ENCODE data around the gene FAM83E. TPM values are rescaled to one million over a fixed set of nuclear protein-coding genes. Genes with fewer than 3 reads are reported as not detected.

The FAM83E gene
- total and polyA plus RNA-seq, 2 of the 8 experiments (the other 6 are each of a cell fraction or from before 2014, with no cell fraction given) = 1.8 to 5.3 TPM

DNA sequence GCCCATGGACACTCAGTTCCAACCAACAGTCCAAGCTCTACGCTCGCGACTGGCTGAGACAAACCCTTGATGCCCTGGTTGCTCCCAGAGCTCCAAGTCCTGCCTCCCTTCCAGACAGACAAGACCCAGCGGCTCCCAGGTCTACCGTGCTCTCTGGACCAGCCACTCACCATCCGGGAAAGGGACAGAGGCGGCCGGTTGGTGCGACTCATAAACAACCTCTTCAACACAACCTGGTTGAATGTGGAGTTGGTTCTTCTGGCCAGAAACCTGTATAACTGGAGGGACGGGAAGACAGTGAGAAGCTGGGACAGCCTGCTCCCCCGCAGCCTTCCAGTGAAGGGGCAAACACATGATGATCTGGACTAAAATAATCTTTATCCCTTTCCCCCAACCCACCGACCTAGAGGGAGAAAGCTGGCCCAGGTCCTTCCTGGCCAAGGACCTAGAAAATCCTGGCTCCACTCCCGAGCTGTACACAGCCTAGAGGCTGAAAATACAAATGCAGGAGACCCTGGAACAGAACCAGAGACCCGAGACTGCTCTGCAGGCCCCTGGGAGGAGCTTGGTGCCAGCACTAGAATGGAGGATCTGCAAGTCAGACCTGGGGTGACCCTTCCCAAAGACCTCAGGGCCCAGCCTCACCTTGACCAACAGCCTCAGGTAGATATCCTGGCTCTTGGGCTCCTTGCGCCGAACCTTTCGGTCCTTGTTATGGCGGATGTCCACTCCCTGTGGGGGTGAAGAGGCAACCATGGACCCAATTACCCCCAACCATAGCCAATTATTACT is 2.5 kb upstream of the FAM83E start:
- Histone ChIP-seq H4K8ac (ENCODE audit: extremely low read depth, insufficient read depth, low read length) (no peak overlapping the region), H2BK12ac (ENCODE audit: low read depth, low read length) (no peak overlapping the region), H3K4me3 (ENCODE audit: extremely low read depth in 1 of 4, insufficient read depth in 2 of 4, low read depth in 3 of 4, low read length in 4 of 4) (peak overlapping the region; percentile 83 to 97 (median 94); a peak in 7 of 8 replicates), H3K27ac (ENCODE audit: low read depth, low read length) (0 out of 2 replicates have a peak overlapping the region, but pooled peaks have one; percentile 18), H3K56ac (replicated peaks; ENCODE audit: insufficient read length, low read depth, low read length) (no peak overlapping the region), H3K18ac (ENCODE audit: extremely low read depth, low read length) (no peak overlapping the region), H2BK20ac (ENCODE audit: low read length) (no peak overlapping the region), H3K79me2 (ENCODE audit: control insufficient read depth in 1 of 2, insufficient read depth in 2 of 2, low read length in 2 of 2) (peaks cover 20 to 31% of the 10 kb centered on the region in 2 experiments), H4K20me1 (replicated peaks in 1 of 2; ENCODE audit: control insufficient read depth in 1 of 2, insufficient read depth in 2 of 2, low read length in 2 of 2) (peaks cover 25 to 39% of the 10 kb centered on the region in 2 experiments), H3K9me3 (ENCODE audit: insufficient read depth in 2 of 2, low read depth in 1 of 2, low read length in 1 of 2) (no peaks in the 10 kb centered on the region), H3K4ac (replicated peaks; ENCODE audit: insufficient read length, low read depth, low read length) (no peak overlapping the region), H3K23me2 (ENCODE audit: low read depth, low read length) (peaks cover 4% of the 10 kb centered on the region; the same call in 1 of the 2 replicates), H4K91ac (replicated peaks; ENCODE audit: insufficient read length, low read length) (no peak overlapping the region), H3K14ac (ENCODE audit: insufficient read length) (no peak overlapping the region), H2AFZ (ENCODE audit: low read length) (no peak overlapping the region), H3K4me2 (ENCODE audit: insufficient read depth in 1 of 2, low read depth in 2 of 2, low read length in 2 of 2) (peak overlapping the region; percentile 64 to 84), H3K9ac (replicated peaks in 1 of 4; ENCODE audit: extremely low read depth in 1 of 4, low read depth in 3 of 4, low read length in 3 of 4) (peak overlapping the region in 3 of 4 experiments; percentile 94 to 98 (median 95); a peak in 5 of 7 replicates), H2BK15ac (ENCODE audit: low read length) (no peak overlapping the region), H2AK5ac (ENCODE audit: low read depth, low read length) (no peak overlapping the region), H2BK5ac (ENCODE audit: low read depth, low read length) (0 out of 2 replicates have a peak overlapping the region, but pooled peaks have one; percentile 3), H3K4me1 (replicated peaks in 1 of 4; ENCODE audit: control insufficient read depth in 3 of 4, insufficient read depth in 4 of 4, low read length in 3 of 4) (peaks cover 3 to 45% (median 36%) of the 10 kb centered on the region in 4 experiments), H3K79me1 (ENCODE audit: low read depth, low read length) (peaks cover 4% of the 10 kb centered on the region; the same call in 1 of the 2 replicates), H3K27me3 (replicated peaks in 1 of 4; ENCODE audit: control insufficient read depth in 3 of 4, extremely low read depth in 1 of 4, insufficient read depth in 3 of 4, low read length in 3 of 4) (no peaks in the 10 kb centered on the region), H3K36me3 (ENCODE audit: control insufficient read depth in 2 of 4, insufficient read depth in 4 of 4, low read length in 3 of 4) (peaks cover 17 to 32% (median 21%) of the 10 kb centered on the region in 4 experiments), H3K23ac (ENCODE audit: insufficient read length) (no peak overlapping the region), H2BK120ac (replicated peaks; ENCODE audit: low read depth, low read length) (no peak overlapping the region), H4K5ac (ENCODE audit: insufficient read length, low read depth, low read length) (no peak overlapping the region)
- FAIRE-seq = no peak
- no peak for DNase-seq (ENCODE audit: low read depth in 1 of 2, low spot score in 2 of 2)
- 94% methylated on average over 14 of the region's 18 CpGs; no CpG with 5 or more reads in 1 of the 2 experiments for WGBS, 2 experiments (ENCODE audit: extremely low coverage in 1 of 2, insufficient coverage in 1 of 2, insufficient read length in 1 of 2, insufficient replicate concordance in 2 of 2, low coverage in 1 of 2, low lambda C conversion rate in 2 of 2, missing lambda C conversion rate in 1 of 2)
- TF ChIP-seq TBP (IDR thresholded peaks at IDR 0.05; ENCODE audit: low read depth, low read length) = no peak
- TF ChIP-seq TAF1 (IDR thresholded peaks at IDR 0.05; ENCODE audit: low read depth, low read length) = 0 out of 2 replicates have a peak, but pooled peaks have one; percentile 10
- TF ChIP-seq EZH2 (IDR thresholded peaks at IDR 0.05; ENCODE audit: low read depth, low read length, severe bottlenecking) = no peak
- no peak for TF ChIP-seq GABPA (IDR thresholded peaks at IDR 0.05; ENCODE audit: borderline replicate concordance, insufficient read depth, low read length)
- TF ChIP-seq POLR2AphosphoS5 (IDR thresholded peaks at IDR 0.05; ENCODE audit: low read depth, low read length) = peak; percentile 44; the same call in 1 of the 2 replicates
- TF ChIP-seq, protein P1, sequence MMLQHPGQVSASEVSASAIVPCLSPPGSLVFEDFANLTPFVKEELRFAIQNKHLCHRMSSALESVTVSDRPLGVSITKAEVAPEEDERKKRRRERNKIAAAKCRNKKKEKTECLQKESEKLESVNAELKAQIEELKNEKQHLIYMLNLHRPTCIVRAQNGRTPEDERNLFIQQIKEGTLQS (IDR thresholded peaks at IDR 0.05; ENCODE audit: insufficient read depth, low read depth, low read length) = no peak
- TF ChIP-seq POLR2A (IDR thresholded peaks at IDR 0.05; ENCODE audit: control extremely low read depth in 1 of 2, low read depth in 2 of 2, low read length in 2 of 2) = peak; percentile 18 to 38
- TF ChIP-seq KDM5A (IDR thresholded peaks at IDR 0.05; ENCODE audit: low read length) = no peak
- ChIA-PET CTCF (ENCODE audit: partially characterized antibody) (interaction anchor here (1.0 to 7.2 kb wide), 5 partner anchors 8 to 165 kb away, joined by 3 to 37 read pairs (median 3); no protein-coding TSS in a partner anchor), POLR2A (ENCODE audit: partially characterized antibody) (interaction anchor here (0.6 to 30.9 kb wide), 21 partner anchors 5 to 227 kb away, joined by 3 to 788 read pairs (median 5); partner anchors contain the start of genes CA11, DBP, FAM83E and FUT2)
